ENCODE data around the gene SH3YL1.

GRCh38 chr2:228518-229278 is 35.1 kb downstream of the SH3YL1 start:
- TF ChIP-seq POLR2AphosphoS5 (IDR thresholded peaks at IDR 0.05) (no peak), CTCF (IDR thresholded peaks at IDR 0.05) (no peak), EP300 (IDR thresholded peaks at IDR 0.05; ENCODE audit: low read depth) (no peak), POLR2A (IDR thresholded peaks at IDR 0.05) (no peak)
